Activated naive CD4-positive, alpha-beta T cell treated with anti-CD3 and anti-CD28 coated beads, Interleukin-2, amount 10 ng/mL, durations not matched to agents 7 days and 5 days (primary cell): ENCODE results near the gene NCEH1.
"Not testable (repeated sequence)": the region's sequence is repeated elsewhere in the genome, so short reads cannot be mapped to it uniquely, and the experiment has no call there.

ENCODE experiments used
- CTCF ChIA-PET: fragments of 350-600 bp; sonication (Branson Sonifier 250); formaldehyde crosslinking; loops from one replicate; lab custom pipeline; 2021; ENCODE audit warnings: antibody characterized with exemption; lab: Charles Lee
- DNase-seq: peaks from one replicate; pipeline ENCODE4 v3.0.0-alpha.2; 2020
- H3K27ac Mint-ChIP-seq: one replicate; pipeline ENCODE4 v1.8.0; 2021; ENCODE audit warnings: mild to moderate bottlenecking, moderate library complexity, mixed read lengths
- H3K27me3 Mint-ChIP-seq: one replicate; pipeline ENCODE4 v1.8.0; 2021; ENCODE audit warnings: mild to moderate bottlenecking, mixed read lengths
- H3K36me3 Mint-ChIP-seq: one replicate; pipeline ENCODE4 v1.8.0; 2021; ENCODE audit warnings: mixed read lengths
- H3K4me1 Mint-ChIP-seq: one replicate; pipeline ENCODE4 v1.8.0; 2021; ENCODE audit warnings: mixed read lengths
- H3K4me3 Mint-ChIP-seq: one replicate; pipeline ENCODE4 v1.8.0; 2021; ENCODE audit warnings: mild to moderate bottlenecking, moderate library complexity, mixed read lengths
- H3K9me3 Mint-ChIP-seq: one replicate; pipeline ENCODE4 v1.8.0; 2021; ENCODE audit warnings: mixed read lengths

Gene NCEH1

DNA sequence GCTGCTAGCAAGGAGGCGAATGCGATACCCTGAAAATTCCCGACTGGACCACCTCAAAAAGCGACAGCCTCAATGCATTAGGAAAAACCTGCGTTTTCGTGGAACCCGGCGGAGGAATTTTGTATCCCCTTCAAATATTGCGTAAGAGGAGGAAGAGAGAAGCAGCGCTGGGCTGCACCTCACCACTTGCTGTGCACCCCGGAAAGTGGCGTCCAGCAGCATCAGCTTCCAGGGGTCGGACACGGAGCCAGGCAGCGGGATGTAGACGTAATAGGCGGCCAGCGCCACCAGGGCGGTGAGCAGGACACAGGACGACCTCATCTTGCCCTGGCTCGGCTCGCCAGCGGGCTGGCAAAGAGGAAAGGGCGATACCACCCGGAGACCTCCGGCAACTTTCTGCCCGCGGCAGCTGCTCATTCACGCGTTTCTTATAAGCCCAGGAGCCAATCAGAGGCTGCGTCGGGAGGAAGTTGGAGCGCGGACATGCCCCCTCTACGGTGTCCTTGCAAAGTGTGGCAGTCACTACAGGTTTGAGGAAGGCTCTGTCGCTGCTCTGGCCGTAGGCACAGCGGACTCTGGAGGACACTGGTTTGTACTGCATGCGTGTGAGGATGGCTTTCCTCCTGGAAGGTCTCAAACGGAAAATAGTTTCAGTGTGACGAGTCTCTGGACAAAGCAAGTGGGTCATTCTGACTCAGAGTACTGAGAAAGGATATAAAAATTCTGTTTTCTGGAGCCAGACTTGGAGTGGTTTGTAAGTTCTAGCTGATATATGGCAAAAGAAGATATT is at the start of gene NCEH1:
TSS of gene NCEH1 (minus strand) at position 404 of the 790 bp plus-strand sequence. CDS start at position 321, 83 bp downstream.
- CTCF ChIA-PET = interaction anchor here (0.6 to 7.6 kb wide), 12 partner anchors 11 to 43 kb away, joined by 3 to 58 read pairs (median 4); no protein-coding TSS in a partner anchor
- DNase-seq = peak; percentile 86
- no peaks in the 10 kb centered on the region for H3K36me3 Mint-ChIP-seq

GRCh38 chr3:172760416-172760815 is 49.5 kb upstream of the NCEH1 start:
- H3K4me1 Mint-ChIP-seq, H3K9me3 Mint-ChIP-seq, H3K27me3 Mint-ChIP-seq, H3K27ac Mint-ChIP-seq, H3K4me3 Mint-ChIP-seq, CTCF ChIA-PET, DNase-seq: not testable (repeated sequence)
- peaks cover 68% of the 10 kb centered on the region for H3K36me3 Mint-ChIP-seq

More for the DNA sequence above, at the start of gene NCEH1:
- H3K4me3 Mint-ChIP-seq = peak within 1 kb of the TSS; percentile 90
- H3K27ac Mint-ChIP-seq = peak within 1 kb of the TSS; percentile 64
- peaks cover 22% of the 10 kb centered on the region for H3K27me3 Mint-ChIP-seq
- no peaks in the 10 kb centered on the region for H3K9me3 Mint-ChIP-seq
- H3K4me1 Mint-ChIP-seq = peaks cover 16% of the 10 kb centered on the region

GRCh38 chr3:172753125-172753524 is 42.3 kb upstream of the NCEH1 start:
- peak overlapping the region; percentile 29 for H3K4me3 Mint-ChIP-seq
- DNase-seq = no peak
- peaks cover 47% of the 10 kb centered on the region for H3K36me3 Mint-ChIP-seq
- H3K27ac Mint-ChIP-seq = no peak overlapping the region
- CTCF ChIA-PET = interaction anchor here (1.1 to 9.1 kb wide), 5 partner anchors 9 to 80 kb away, joined by 3 to 55 read pairs (median 4); partner anchors contain the start of gene NCEH1
- H3K4me1 Mint-ChIP-seq = peaks cover 47% of the 10 kb centered on the region
- H3K27me3 Mint-ChIP-seq = peaks cover 6% of the 10 kb centered on the region
- no peaks in the 10 kb centered on the region for H3K9me3 Mint-ChIP-seq

DNA sequence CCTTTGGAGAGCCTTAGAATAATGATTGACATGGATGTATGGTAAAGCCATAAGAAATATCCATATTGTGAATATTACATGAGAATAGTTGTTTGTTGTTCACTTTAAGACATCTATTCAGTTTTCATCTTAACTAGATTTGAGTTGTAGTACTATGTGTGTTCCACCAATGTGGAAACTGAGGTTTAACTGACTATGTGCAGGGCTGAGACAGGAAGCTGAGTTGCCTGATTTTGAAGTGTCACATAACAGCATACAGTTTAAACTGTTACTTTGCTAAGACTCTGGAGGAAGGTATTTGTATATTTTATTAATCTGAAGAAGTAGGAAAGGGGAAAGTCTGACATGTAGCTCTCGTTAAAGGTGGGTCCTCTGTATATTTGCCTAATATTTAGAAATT is 41.8 kb upstream of the NCEH1 start:
- Mint-ChIP-seq H3K4me3 (peak overlapping the region; percentile 89), H3K9me3 (no peaks in the 10 kb centered on the region), H3K27ac (peak overlapping the region; percentile 19), H3K36me3 (peaks cover 43% of the 10 kb centered on the region), H3K27me3 (peaks cover 6% of the 10 kb centered on the region), H3K4me1 (peaks cover 44% of the 10 kb centered on the region)
- DNase-seq = no peak
- CTCF ChIA-PET = interaction anchor here (1.3 to 9.1 kb wide), 4 partner anchors 9 to 80 kb away, joined by 3 to 55 read pairs (median 6); no protein-coding TSS in a partner anchor

DNA sequence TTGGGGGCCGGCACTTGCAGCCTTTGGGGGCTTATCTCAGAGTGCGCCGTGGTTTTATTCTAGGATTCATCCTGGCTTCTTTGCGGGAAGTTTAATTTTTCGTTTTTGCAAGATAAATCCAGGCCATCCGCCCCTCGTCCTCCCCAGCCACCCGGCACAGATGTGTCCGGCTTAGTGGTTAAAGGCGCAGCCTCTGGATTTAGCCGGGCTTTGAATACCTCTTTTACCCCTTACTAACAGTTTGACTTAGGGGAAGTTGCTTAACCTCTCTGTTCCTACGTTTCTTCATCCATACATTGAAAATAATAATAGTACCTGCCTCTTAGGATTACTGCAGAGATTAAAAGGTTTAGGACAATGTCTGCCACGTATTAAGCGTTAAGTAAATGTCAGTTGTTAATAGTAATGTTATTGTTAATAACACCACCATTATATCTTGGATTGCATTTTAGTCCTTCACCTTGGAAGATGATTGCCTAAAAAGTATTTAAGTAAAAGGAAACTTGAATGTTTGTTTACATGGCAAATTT is 40.4 kb upstream of the NCEH1 start:
- peaks cover 34% of the 10 kb centered on the region for H3K36me3 Mint-ChIP-seq
- DNase-seq = no peak

GRCh38 chr3:172750368-172751174 is 39.7 kb upstream of the NCEH1 start, which contains the start of gene ECT2:
ECT2 (plus strand) TSS chr3:172750726; CDS start chr3:172754531, 3,805 bp downstream.
- peak within 1 kb of the TSS; percentile 89 for H3K4me3 Mint-ChIP-seq
- peaks cover 12% of the 10 kb centered on the region for H3K27me3 Mint-ChIP-seq
- H3K9me3 Mint-ChIP-seq = no peaks in the 10 kb centered on the region
- H3K4me1 Mint-ChIP-seq = peaks cover 44% of the 10 kb centered on the region
- peak; percentile 99 for DNase-seq
- peak within 1 kb of the TSS; percentile 92 for H3K27ac Mint-ChIP-seq
- H3K36me3 Mint-ChIP-seq = peaks cover 29% of the 10 kb centered on the region
- CTCF ChIA-PET = interaction anchor here (0.6 to 9.1 kb wide), 3 partner anchors 47 to 78 kb away, joined by 3 to 55 read pairs (median 3); no protein-coding TSS in a partner anchor

More for the DNA sequence above, 40.4 kb upstream of the NCEH1 start:
- no peaks in the 10 kb centered on the region for H3K9me3 Mint-ChIP-seq
- H3K27ac Mint-ChIP-seq = peak overlapping the region; percentile 92
- CTCF ChIA-PET = interaction anchor here (0.6 to 9.1 kb wide), 2 partner anchors 79 to 897 kb away, joined by 3 to 55 read pairs; no protein-coding TSS in a partner anchor
- peaks cover 44% of the 10 kb centered on the region for H3K4me1 Mint-ChIP-seq
- H3K27me3 Mint-ChIP-seq = peaks cover 6% of the 10 kb centered on the region
- peak overlapping the region; percentile 89 for H3K4me3 Mint-ChIP-seq

GRCh38 chr3:172750069-172750367 is 39.2 kb upstream of the NCEH1 start:
- peaks cover 25% of the 10 kb centered on the region for H3K36me3 Mint-ChIP-seq
- peak overlapping the region; percentile 89 for H3K4me3 Mint-ChIP-seq
- CTCF ChIA-PET = interaction anchor here (0.6 to 9.1 kb wide), 3 partner anchors 46 to 77 kb away, joined by 3 to 55 read pairs (median 3); no protein-coding TSS in a partner anchor
- H3K27ac Mint-ChIP-seq = peak overlapping the region; percentile 92
- no peak for DNase-seq
- H3K9me3 Mint-ChIP-seq = no peaks in the 10 kb centered on the region
- peaks cover 16% of the 10 kb centered on the region for H3K27me3 Mint-ChIP-seq
- H3K4me1 Mint-ChIP-seq = peaks cover 40% of the 10 kb centered on the region

GRCh38 chr3:172749230-172749965 is 38.5 kb upstream of the NCEH1 start:
- DNase-seq = no peak
- peaks cover 36% of the 10 kb centered on the region for H3K4me1 Mint-ChIP-seq
- peak overlapping the region; percentile 89 for H3K4me3 Mint-ChIP-seq
- peaks cover 21% of the 10 kb centered on the region for H3K36me3 Mint-ChIP-seq
- CTCF ChIA-PET = interaction anchor here (0.6 to 9.1 kb wide), 3 partner anchors 45 to 77 kb away, joined by 3 to 55 read pairs (median 3); no protein-coding TSS in a partner anchor
- peaks cover 22% of the 10 kb centered on the region for H3K27me3 Mint-ChIP-seq
- H3K27ac Mint-ChIP-seq = no peak overlapping the region
- no peaks in the 10 kb centered on the region for H3K9me3 Mint-ChIP-seq

GRCh38 chr3:172746475-172746874 is 35.6 kb upstream of the NCEH1 start:
- H3K36me3 Mint-ChIP-seq = peaks cover 4% of the 10 kb centered on the region
- peaks cover 37% of the 10 kb centered on the region for H3K27me3 Mint-ChIP-seq
- H3K9me3 Mint-ChIP-seq = no peaks in the 10 kb centered on the region
- no peak overlapping the region for H3K4me3 Mint-ChIP-seq
- CTCF ChIA-PET = interaction anchor here (0.6 kb wide), 1 partner anchor 607 kb away, joined by 3 read pairs; no protein-coding TSS in a partner anchor
- DNase-seq = no peak
- H3K4me1 Mint-ChIP-seq = peaks cover 10% of the 10 kb centered on the region
- no peak overlapping the region for H3K27ac Mint-ChIP-seq

DNA sequence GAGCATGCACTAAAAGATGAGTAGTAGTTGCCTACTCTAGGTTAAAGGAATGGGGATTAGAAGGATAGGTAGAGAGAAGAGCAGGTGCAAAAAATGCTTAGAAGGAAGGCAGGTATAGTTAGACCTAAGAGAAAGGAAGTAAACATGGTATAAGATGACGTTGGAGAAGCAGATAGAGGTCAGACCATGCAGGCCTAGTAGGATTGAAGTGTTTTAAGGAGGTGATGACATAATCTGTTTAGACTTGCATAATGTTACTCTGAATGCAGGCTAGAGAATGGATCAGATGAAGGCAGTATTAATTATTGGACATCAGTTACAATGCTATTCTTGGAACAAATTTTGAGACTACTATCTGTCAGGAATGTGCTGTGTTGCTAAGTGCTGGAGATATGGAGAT is 28.6 kb upstream of the NCEH1 start:
- Mint-ChIP-seq H3K27me3 (peaks cover 23% of the 10 kb centered on the region), H3K27ac (no peak overlapping the region), H3K9me3 (no peaks in the 10 kb centered on the region), H3K36me3 (no peaks in the 10 kb centered on the region), H3K4me3 (no peak overlapping the region), H3K4me1 (no peaks in the 10 kb centered on the region)
- no peak for DNase-seq
- CTCF ChIA-PET = no interaction called here

GRCh38 chr3:172735014-172735413 is 24.1 kb upstream of the NCEH1 start:
- peaks cover 11% of the 10 kb centered on the region for H3K27me3 Mint-ChIP-seq
- no peaks in the 10 kb centered on the region for H3K4me1 Mint-ChIP-seq

DNA sequence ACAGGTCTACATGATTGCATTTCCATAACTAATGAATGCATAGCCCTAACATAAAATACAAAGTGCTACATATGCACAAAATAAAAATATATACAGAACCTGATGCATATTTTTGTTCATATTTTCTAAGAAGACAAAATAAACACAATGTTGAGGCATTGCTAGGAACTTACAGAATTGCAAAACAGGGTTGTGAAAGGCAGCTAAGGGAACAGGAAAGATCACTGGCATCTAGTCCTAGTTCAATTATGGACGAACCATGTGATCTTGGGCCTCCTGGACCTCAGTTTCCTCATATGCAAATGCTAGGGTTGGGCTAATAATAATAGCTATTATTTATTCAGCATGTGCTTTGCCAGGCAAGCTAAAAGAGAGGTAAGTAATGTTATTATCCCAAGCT is 15.5 kb upstream of the NCEH1 start:
- Mint-ChIP-seq H3K36me3 (no peaks in the 10 kb centered on the region), H3K4me3 (no peak overlapping the region), H3K9me3 (no peaks in the 10 kb centered on the region), H3K27ac (no peak overlapping the region), H3K4me1 (no peaks in the 10 kb centered on the region), H3K27me3 (peaks cover 19% of the 10 kb centered on the region)
- CTCF ChIA-PET = no interaction called here
- DNase-seq = no peak

More at GRCh38 chr3:172735014-172735413, 24.1 kb upstream of the NCEH1 start:
- no peak for DNase-seq
- CTCF ChIA-PET = no interaction called here
- no peak overlapping the region for H3K27ac Mint-ChIP-seq
- H3K36me3 Mint-ChIP-seq = no peaks in the 10 kb centered on the region
- no peak overlapping the region for H3K4me3 Mint-ChIP-seq
- no peaks in the 10 kb centered on the region for H3K9me3 Mint-ChIP-seq

DNA sequence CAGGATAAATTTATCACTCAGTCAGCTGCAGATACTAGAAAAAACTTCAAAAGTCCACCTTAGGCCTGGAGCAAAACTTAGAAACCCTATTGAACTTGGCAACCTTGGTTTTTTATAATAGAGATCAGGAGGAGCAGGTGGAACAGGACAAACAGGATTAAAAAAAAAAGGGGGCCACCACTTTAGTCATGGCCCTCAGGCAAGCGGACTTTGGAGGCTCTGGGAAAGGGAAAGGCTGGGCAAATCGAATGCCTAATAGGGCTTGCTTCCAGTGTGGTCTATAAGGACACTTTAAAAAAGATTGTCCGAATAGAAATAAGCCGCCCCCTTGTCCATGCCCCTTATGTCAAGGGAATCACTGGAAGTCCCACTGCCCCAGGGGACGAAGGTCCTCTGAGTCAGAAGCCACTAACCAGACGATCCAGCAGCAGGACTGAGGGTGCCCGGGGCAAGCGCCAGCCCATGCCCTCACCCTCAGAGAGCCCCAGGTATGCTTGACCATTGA is 11.7 kb upstream of the NCEH1 start:
- H3K36me3 Mint-ChIP-seq, H3K4me3 Mint-ChIP-seq, CTCF ChIA-PET, H3K4me1 Mint-ChIP-seq, H3K27ac Mint-ChIP-seq, H3K27me3 Mint-ChIP-seq, H3K9me3 Mint-ChIP-seq, DNase-seq: not testable (repeated sequence)
